ENCODE results near the gene GALNT13.

Gene GALNT13

GRCh38 chr2:153946036-153946435, 74.3 kb downstream of the GALNT13 start:
- DNase-seq, result no peak

GRCh38 chr2:153953761-153954160, 82.0 kb downstream of the GALNT13 start:
- no peak for DNase-seq

GRCh38 chr2:153963256-153963655, 91.5 kb downstream of the GALNT13 start:
- no peak for DNase-seq

- DNase-seq, result no peak
These were observed 95.7 kb downstream of the GALNT13 start for GRCh38 chr2:153967248-153967973.

GRCh38 chr2:153971250-153971649, 99.5 kb downstream of the GALNT13 start:
- no peak for DNase-seq

GRCh38 chr2:153971855-153972254, 100.1 kb downstream of the GALNT13 start:
- DNase-seq, result no peak

- no peak for DNase-seq
These were observed 100.7 kb downstream of the GALNT13 start for GRCh38 chr2:153972412-153972811.

- DNase-seq, result no peak
These were observed 114.9 kb downstream of the GALNT13 start for GRCh38 chr2:153986488-153987229.

- no peak for DNase-seq
These were observed 119.0 kb downstream of the GALNT13 start for GRCh38 chr2:153990771-153991170.

GRCh38 chr2:154013514-154013913, 141.8 kb downstream of the GALNT13 start:
- no peak for DNase-seq

GRCh38 chr2:154015233-154015632, 143.5 kb downstream of the GALNT13 start:
- no peak for DNase-seq

GRCh38 chr2:154029504-154029903, 157.8 kb downstream of the GALNT13 start:
- DNase-seq, result no peak

GRCh38 chr2:154032220-154032619, 160.5 kb downstream of the GALNT13 start:
- DNase-seq, result no peak

GRCh38 chr2:154046493-154046892, 174.8 kb downstream of the GALNT13 start:
- DNase-seq, result no peak

GRCh38 chr2:154048905-154049304, 177.2 kb downstream of the GALNT13 start:
- DNase-seq, result no peak

- no peak for DNase-seq
These were observed 177.8 kb downstream of the GALNT13 start for GRCh38 chr2:154049561-154049960.

- DNase-seq, result no peak
These were observed 195.4 kb downstream of the GALNT13 start for GRCh38 chr2:154067124-154067523.

- no peak for DNase-seq
These were observed 207.2 kb downstream of the GALNT13 start for GRCh38 chr2:154078926-154079325.

GRCh38 chr2:154092571-154092970, 220.8 kb downstream of the GALNT13 start:
- no peak for DNase-seq

GRCh38 chr2:154093856-154094255, 222.1 kb downstream of the GALNT13 start:
- DNase-seq, result no peak

GRCh38 chr2:154097833-154098398, 226.2 kb downstream of the GALNT13 start:
- no peak for DNase-seq

- no peak for DNase-seq
These were observed 249.0 kb downstream of the GALNT13 start for GRCh38 chr2:154120706-154121105.

GRCh38 chr2:154125891-154126290, 254.2 kb downstream of the GALNT13 start:
- no peak for DNase-seq

- DNase-seq, result no peak
These were observed 259.1 kb downstream of the GALNT13 start for GRCh38 chr2:154130821-154131220.
